Posterior cingulate gyrus (tissue), 11 donors: ENCODE data around the gene MORN3.

Experiments used
- DNase-seq, 10 donors: peaks; one replicate each; pipeline versions ENCODE4 v3.0.0 to v3.0.0-alpha.2; 2020 to 2021; ENCODE audit warnings: mixed read lengths in 3 of 10
- intact Hi-C: fragments of 100-400 bp; cut with DNase I; formaldehyde crosslinking; loops from one replicate; pipeline ENCODE4 v1.15.1; 2023

MORN3 gene

GRCh38 chr12:121611306-121611705, 58.1 kb downstream of the MORN3 start:
- DNase-seq: no peak
- intact Hi-C loops: no loop called here

- intact Hi-C loops: no loop called here
- peak in 1 of 10 donors; percentile 17 for DNase-seq
Observed at GRCh38 chr12:121610239-121611149, 59.0 kb downstream of the MORN3 start.

- no peak for DNase-seq
- intact Hi-C loops: no loop called here
Observed at GRCh38 chr12:121608301-121608700, 61.2 kb downstream of the MORN3 start.

GRCh38 chr12:121603581-121603980, 65.9 kb downstream of the MORN3 start:
- intact Hi-C loops: no loop called here
- no peak for DNase-seq

- intact Hi-C loops: no loop called here
- DNase-seq: no peak
Observed at GRCh38 chr12:121602766-121603165, 66.7 kb downstream of the MORN3 start.

GRCh38 chr12:121600702-121601336, 68.6 kb downstream of the MORN3 start:
- intact Hi-C loops: no loop called here

More at GRCh38 chr12:121600702-121601336, 68.6 kb downstream of the MORN3 start:
- DNase-seq: no peak
